ENCODE measurements around the gene GOLT1A. TPM values are rescaled to one million over a fixed set of nuclear protein-coding genes. Genes with fewer than 3 reads are reported as not detected.

GOLT1A gene
- total RNA-seq, 4 donors from 2014 or later, result 0.91 to 1.5 TPM; not detected in 2

DNA sequence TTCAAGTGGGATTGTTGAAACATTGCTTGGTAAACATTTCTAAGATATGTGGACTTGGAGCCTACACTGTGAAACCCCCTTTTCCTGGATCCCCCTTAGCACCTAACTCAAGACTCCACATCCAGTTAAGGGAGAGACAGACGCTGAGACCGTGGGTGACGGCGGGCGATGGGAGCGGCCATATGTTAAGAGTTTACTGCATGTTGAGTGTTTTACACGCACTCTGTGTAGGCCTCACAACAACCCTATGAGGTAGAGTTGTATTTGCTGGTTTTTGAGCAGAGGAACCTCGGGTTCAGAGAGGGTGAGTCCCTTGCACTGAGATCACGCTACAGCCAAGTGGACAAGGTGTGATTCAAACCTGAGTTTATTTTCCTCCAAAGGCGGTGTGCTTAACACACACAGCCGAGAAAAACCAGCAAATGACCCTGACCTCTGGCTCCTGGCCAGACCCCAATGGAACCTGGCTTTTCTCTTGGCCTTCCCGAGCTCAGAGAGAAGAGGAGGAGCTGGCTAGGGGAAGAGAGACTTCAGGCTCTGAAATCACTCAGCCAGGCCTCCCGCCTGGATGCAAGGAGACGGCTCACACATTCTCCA, 46.9 kb upstream of the GOLT1A start:
- no peak overlapping the region for H3K4me3 ChIP-seq (ENCODE audit: low read depth, poor library complexity, severe bottlenecking)
- intact Hi-C loops (cut with DNase I; ENCODE audit: low total_unique reads), result no loop called here
- no peak for DNase-seq (ENCODE audit: low spot score in 2 of 2)
- WGBS, 2 donors, result 92 to 94% methylated on average over 14 of the region's 14 CpGs
- TF ChIP-seq, protein P1, sequence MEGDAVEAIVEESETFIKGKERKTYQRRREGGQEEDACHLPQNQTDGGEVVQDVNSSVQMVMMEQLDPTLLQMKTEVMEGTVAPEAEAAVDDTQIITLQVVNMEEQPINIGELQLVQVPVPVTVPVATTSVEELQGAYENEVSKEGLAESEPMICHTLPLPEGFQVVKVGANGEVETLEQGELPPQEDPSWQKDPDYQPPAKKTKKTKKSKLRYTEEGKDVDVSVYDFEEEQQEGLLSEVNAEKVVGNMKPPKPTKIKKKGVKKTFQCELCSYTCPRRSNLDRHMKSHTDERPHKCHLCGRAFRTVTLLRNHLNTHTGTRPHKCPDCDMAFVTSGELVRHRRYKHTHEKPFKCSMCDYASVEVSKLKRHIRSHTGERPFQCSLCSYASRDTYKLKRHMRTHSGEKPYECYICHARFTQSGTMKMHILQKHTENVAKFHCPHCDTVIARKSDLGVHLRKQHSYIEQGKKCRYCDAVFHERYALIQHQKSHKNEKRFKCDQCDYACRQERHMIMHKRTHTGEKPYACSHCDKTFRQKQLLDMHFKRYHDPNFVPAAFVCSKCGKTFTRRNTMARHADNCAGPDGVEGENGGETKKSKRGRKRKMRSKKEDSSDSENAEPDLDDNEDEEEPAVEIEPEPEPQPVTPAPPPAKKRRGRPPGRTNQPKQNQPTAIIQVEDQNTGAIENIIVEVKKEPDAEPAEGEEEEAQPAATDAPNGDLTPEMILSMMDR (IDR thresholded peaks at IDR 0.05), result no peak
- TF ChIP-seq POLR2A (IDR thresholded peaks at IDR 0.05), result no peak

DNA sequence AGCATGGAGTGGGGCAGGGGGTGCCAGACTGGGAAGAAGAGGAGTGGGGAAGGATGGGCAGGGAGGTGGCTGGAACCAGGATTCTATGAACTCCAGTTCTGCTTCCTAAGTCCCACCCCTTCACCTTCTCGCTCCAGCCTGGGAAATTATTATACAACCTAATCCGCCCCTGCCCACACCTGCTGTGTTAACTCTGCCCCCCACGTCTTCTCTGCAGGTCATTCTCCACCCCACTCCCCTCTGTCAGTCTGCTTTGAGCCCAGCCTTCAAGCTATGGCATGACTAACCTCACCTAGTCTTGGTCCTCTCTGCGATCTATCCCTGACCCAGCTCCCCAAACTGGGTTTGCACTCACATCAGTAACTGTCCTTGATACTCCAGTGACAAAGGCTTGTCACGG, 46.0 kb upstream of the GOLT1A start:
- H3K4me3 ChIP-seq (ENCODE audit: low read depth, poor library complexity, severe bottlenecking), result no peak overlapping the region
- no peak for DNase-seq (ENCODE audit: low spot score in 2 of 2)
- 91 to 95% methylated on average over 5 of the region's 5 CpGs for WGBS, 2 donors
- intact Hi-C loops (cut with DNase I; ENCODE audit: low total_unique reads), result no loop called here
- TF ChIP-seq, protein P1 (IDR thresholded peaks at IDR 0.05), result no peak
- TF ChIP-seq POLR2A (IDR thresholded peaks at IDR 0.05), result no peak

DNA sequence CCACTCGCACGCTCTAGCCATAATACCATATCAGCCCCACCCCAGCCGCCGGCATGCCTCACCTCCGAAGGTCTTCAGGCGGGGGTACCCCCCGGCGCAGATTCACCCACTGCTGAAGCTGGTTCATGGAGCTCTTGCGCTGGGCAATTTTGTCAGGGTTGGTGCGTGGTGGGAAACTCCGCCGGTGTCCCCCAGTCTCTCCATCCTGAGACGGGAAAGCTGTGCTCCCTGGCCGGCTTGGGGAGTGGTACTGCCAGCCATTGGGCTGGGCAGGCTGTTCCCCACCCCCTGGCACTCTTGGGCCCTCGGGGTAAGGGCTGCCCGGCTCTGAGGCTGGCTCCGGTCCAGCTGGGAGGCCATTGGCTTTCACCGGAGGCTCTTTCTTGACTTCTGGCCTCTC, 45.4 kb upstream of the GOLT1A start:
- no peak for TF ChIP-seq POLR2A (IDR thresholded peaks at IDR 0.05)
- TF ChIP-seq, protein P1 (IDR thresholded peaks at IDR 0.05), result no peak
- 93 to 94% methylated on average over 18 of the region's 18 CpGs for WGBS, 2 donors
- DNase-seq (ENCODE audit: low spot score in 2 of 2), result no peak
- H3K4me3 ChIP-seq (ENCODE audit: low read depth, poor library complexity, severe bottlenecking), result no peak overlapping the region
- intact Hi-C loops (cut with DNase I; ENCODE audit: low total_unique reads), result no loop called here

DNA sequence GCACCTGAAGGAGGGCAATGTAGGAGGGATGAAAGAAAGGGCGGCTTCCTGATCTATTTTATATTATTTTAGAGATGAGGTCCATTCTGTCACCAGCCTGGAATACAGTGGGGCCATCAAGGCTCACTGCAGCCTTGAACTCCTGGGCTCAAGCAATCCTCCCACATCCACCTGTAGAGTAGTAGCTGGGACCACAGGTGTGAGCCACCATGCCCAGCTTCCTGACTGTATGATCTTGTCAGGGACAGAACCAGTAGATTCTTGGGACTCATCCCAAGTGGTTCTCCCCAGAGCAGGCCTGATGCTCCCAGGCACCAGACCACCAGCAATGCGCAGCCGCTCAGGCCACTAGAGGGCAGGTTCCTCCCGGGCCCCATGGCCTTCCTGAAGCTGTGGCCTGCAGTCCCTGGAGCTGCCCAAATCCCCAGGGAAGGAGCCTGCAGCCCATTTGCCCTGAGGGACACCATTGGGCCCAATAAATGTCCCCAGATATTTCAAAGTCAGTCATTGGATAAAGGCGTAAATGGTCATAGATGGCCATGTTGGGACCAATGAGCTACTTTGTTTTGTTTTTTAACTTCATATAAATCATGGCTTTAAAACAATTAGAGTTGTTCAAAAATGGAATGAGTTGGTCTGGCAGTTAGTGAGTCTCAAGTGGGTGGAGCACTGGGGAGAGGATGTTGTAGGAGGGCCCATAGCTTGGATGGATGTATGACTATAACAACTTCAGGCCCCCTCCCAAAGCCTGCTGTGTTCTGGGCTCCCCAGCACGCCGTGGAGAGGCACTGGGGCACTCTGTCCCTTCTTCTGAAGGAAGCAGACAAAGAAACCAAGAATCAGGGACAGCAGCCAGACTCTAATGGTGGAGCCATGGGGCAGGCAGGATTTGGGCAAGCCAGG, 44.7 kb upstream of the GOLT1A start:
- no peak for DNase-seq (ENCODE audit: low spot score in 2 of 2)
- H3K4me3 ChIP-seq (ENCODE audit: low read depth, poor library complexity, severe bottlenecking), result no peak overlapping the region
- TF ChIP-seq, protein P1 (IDR thresholded peaks at IDR 0.05), result no peak
- TF ChIP-seq POLR2A (IDR thresholded peaks at IDR 0.05), result no peak
- WGBS, 2 donors, result 76 to 85% methylated on average over 6 to 7 of the region's 7 CpGs
- intact Hi-C loops (cut with DNase I; ENCODE audit: low total_unique reads), result no loop called here

DNA sequence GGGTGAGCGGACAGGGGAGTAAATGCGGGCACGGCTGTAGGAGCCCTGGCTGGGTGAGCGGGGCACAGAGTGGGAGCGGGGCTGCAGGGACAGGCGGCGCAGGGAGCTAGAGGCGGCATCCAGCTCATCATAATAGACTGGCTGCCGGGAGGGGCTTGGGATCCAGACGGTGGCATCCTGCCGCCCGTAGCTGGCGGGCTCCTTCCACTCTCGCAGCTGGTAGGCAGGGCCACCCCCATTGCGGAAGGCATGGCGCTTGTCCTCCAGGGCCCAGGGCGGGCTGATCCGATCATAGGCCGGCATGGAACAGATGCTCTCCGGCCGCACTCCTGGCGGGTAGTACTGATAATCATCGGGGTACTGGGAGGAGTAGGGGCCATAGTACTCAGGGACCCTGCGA, 43.7 kb upstream of the GOLT1A start:
- 91 to 95% methylated on average over 12 to 24 of the region's 24 CpGs for WGBS, 2 donors
- intact Hi-C loops (cut with DNase I; ENCODE audit: low total_unique reads), result no loop called here
- DNase-seq (ENCODE audit: low spot score in 2 of 2), result no peak
- H3K4me3 ChIP-seq (ENCODE audit: low read depth, poor library complexity, severe bottlenecking), result no peak overlapping the region
- no peak for TF ChIP-seq POLR2A (IDR thresholded peaks at IDR 0.05)
- TF ChIP-seq, protein P1 (IDR thresholded peaks at IDR 0.05), result no peak

All from lower leg skin (tissue), 4 donors.